ENCODE measurements around the gene RGS7. TPM values are rescaled to one million over a fixed set of nuclear protein-coding genes. Genes with fewer than 3 reads are reported as not detected.
"Not testable (repeated sequence)": the region's sequence is repeated elsewhere in the genome, so short reads cannot be mapped to it uniquely, and the experiment has no call there.

RGS7 gene
- total RNA-seq, 1 experiment from 2014 or later: 1.6 TPM

DNA sequence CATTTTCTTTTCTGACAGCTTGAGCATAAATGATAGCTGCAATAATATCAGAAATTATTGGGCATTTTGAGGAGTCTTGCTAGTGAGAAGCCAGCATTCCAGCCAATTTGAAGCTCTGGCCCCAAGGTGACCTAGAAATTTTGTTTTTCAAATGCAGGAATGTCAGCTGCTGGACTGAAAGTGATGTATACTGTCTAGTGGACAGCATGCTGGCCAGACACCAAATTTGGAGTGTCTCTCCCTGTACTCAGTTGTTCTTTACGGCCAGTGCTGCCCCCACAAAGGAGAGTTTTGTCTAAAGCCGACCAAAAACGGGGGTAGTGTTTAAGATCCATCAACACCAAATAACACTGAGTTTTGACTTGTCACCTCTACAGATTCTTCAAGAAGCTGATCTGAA lies 5.2 kb downstream of the RGS7 start:
- in situ Hi-C loops (cut with HindIII; ENCODE audit: low pct_unique_long_range_greater_than_20kb, low sequenced_read_pairs): no loop called here
- no peak for DNase-seq (ENCODE audit: low read depth, low spot score)

DNA sequence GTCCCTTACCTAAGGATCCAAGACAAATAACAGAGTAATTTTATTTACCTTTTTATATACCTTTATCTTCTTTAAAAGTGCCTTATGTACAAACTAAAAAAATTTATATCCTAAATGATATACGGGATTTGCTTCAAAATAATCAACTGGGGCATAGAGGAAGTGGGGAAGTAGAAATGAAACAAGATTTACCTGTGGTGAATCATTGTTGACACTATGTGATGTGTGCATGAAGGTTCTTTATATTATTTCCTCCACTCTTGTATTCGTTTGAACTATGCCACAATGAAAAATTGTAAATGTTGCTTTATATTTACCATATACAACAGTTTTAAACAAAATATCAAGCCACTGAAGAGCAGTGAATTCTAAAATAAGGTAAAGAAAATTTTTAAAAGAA lies 13.0 kb downstream of the RGS7 start:
- DNase-seq (ENCODE audit: low read depth, low spot score): no peak
- in situ Hi-C loops (cut with HindIII; ENCODE audit: low pct_unique_long_range_greater_than_20kb, low sequenced_read_pairs): no loop called here

DNA sequence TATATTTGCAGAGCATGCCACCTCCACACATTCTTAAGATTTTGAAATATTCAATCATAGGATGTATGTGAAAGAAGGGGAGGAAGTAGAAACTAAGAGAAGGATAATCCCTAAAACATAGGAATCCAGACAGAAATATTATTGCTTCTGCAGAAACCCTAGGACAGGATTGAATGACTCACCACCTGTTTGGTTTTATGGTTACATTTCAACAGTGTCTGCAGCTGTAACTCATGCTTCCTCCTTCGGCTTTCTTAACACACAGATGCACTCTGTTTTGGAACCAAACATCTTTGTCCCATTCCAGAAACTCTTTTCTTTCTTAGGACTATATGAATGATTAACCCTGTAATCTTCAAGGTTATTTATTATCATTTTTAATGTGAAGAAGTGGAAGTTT lies 20.7 kb downstream of the RGS7 start:
- in situ Hi-C loops (cut with HindIII; ENCODE audit: low pct_unique_long_range_greater_than_20kb, low sequenced_read_pairs): no loop called here

DNA sequence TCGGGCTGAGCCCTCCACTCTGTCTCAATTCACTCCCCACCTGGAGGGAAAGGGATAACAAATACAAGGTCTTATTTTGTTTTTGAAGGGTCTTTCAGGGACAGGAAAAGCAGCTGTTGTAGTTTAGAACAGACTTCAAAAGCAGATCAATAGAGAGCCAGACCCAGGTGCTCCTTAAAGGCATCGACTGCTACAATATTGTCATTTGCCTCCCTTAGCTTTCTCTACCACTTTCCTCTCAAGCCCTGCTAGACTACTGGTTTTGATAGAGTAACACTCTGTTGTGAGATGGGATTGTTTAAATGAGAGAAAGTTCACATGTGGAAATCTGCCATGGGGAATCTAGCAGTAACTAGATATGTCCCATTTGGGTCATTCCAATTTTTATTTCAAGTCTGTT lies 24.0 kb downstream of the RGS7 start:
- no peak for DNase-seq (ENCODE audit: low read depth, low spot score)

More for the DNA sequence above, 20.7 kb downstream of the RGS7 start:
- no peak for DNase-seq (ENCODE audit: low read depth, low spot score)

DNA sequence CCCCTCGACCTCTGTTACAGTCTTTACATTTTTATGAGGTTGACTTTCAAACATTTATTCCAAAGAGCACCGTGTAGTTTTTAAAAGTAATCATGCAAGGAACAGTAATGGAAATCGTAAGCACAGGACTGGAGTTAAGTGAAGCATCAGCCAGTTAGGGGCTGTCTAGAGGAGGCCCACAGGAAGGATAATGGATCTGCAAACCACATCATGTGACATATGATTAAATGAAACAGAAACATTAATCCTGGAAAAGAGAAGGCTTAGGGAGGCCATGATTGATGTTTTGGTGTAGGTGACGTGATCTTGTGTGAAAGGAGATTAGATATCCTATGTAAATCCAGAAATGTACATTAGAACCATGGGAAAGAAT lies 25.0 kb downstream of the RGS7 start:
- DNase-seq (ENCODE audit: low read depth, low spot score): no peak
- in situ Hi-C loops (cut with HindIII; ENCODE audit: low pct_unique_long_range_greater_than_20kb, low sequenced_read_pairs): no loop called here

More for the DNA sequence above, 24.0 kb downstream of the RGS7 start:
- in situ Hi-C loops (cut with HindIII; ENCODE audit: low pct_unique_long_range_greater_than_20kb, low sequenced_read_pairs): no loop called here

DNA sequence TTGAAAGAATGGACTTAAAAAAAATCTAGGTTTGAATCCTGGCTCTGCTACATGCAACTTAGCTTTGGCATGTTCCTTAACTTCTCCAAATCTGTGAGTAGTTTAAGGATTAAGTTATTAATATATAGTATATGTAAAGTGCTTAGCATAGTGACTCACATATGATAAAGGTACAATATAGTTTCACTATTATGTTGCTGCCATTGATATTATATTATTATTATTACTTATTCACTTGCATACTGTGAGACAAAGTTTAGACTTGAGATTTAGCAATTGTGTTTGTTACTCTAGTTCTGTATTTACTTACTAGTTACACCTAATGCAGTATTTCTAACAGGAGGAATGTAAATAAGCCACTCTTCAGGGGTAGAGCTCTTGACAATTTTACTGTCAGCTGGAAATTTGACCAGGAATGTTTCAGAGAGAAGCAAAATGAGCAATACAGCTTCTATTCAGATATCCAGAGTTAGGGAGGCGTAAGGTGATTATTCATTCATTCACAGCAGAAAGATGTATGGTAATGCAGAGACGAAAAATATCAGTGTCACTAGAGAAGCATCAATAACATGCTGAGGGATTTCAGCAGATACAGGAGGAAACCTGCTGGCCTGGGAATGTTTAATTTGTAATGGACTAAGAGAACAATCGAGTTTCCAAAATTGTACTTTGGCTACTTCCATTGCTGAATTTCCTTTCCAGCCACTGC lies 25.5 kb downstream of the RGS7 start:
- in situ Hi-C loops (cut with HindIII; ENCODE audit: low pct_unique_long_range_greater_than_20kb, low sequenced_read_pairs): no loop called here

DNA sequence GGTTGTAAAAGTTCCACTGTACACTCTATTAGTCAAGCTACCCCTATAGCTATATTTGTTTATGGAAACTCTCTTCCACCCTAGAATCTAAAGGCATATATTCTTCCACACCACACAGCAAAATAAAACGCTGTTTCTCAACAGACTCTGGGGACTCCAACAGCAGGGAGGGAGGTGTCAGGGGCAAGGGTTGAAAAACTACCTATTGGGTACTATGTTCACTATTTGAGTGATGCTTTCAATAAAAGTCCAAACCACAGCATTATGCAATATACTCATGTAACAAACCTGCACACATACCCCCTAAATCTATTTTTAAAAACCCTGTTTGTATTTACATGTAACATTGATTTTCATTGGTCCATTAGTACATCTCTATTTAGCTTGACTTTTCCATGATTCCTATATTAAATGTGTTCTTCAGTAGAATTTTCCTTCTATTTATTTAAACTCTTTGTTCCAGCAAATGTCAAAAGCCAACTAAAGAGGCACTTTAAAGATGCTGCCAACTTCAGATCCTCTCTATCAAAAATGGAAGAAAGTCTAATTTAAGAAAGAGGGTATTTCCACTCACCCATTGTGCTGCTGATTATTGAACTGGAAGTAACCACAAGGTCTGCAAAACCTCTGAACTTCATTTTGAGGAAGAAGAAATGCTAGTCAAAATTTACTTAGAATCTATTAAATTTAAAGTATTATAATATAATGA lies 26.2 kb downstream of the RGS7 start:
- in situ Hi-C loops (cut with HindIII; ENCODE audit: low pct_unique_long_range_greater_than_20kb, low sequenced_read_pairs): no loop called here

More for the DNA sequence above, 25.5 kb downstream of the RGS7 start:
- no peak for DNase-seq (ENCODE audit: low read depth, low spot score)

DNA sequence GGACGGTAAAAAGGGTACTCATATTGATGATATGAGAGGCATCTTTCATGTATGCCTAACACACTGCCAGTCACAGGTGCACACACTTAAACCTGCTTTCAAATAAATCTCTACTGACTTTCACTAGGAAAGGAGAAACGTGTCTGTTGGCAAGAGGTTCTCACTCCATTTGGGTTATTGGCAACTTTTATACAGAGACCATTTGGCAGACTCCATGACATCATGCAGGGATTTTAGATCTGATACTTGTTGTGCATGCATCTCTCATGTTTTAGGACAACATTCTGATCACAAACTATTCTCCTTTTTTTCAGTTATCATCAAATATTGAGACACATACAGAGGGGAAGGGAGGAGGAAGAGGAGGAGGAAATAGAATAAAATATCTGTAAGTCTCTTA lies 31.5 kb downstream of the RGS7 start:
- DNase-seq (ENCODE audit: low read depth, low spot score): no peak
- in situ Hi-C loops (cut with HindIII; ENCODE audit: low pct_unique_long_range_greater_than_20kb, low sequenced_read_pairs): no loop called here

More for the DNA sequence above, 26.2 kb downstream of the RGS7 start:
- no peak for DNase-seq (ENCODE audit: low read depth, low spot score)

DNA sequence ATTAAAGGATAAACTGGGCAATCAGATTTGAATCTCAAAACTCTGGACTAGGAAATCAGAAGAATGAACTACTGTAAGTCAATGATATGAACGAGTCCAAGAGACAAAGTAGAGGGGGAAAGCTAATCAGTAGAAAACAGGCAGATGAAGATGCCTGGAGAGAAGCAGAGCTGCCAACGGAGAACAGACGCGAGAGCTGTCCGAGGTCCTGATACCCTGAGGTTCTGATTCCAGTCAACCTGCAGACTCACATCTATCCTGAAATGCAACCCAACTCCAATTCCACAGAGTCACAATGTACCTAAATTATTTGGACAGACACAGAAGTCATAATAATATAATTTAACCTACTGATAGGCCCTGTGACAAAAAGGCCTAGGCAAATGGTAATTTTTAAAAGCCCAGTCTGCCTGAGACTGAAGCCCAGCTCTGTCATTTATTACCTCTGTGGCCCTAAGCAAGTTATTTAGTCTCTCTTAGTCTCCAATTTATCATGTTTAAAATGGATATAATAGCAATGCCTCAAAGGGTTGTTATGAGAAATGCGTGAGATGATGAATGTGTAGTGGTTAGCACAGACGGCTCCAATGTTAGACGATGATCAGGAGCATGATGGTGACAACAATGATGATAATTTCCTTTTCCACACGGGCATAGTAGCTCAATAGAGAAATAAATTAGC lies 33.4 kb downstream of the RGS7 start:
- in situ Hi-C loops (cut with HindIII; ENCODE audit: low pct_unique_long_range_greater_than_20kb, low sequenced_read_pairs): no loop called here
- DNase-seq (ENCODE audit: low read depth, low spot score): peak; percentile 11

DNA sequence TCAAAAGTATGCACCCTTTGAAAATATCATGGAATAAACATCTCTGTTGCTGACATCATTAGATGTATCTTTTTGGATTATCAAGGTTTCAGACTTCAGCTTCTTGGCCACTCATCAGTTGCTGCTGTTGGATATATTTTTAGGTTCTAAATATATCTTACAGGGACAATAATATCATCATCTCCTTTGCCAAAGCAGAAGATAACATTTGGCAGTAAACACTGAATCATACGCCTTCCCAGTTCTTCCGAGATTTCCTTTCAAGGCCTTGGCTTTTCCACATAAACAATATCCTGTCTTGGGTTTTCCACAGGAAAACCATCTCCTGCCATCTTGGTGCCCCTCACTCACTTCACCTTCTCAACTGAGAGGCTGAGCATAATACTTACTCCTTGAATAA lies 39.3 kb downstream of the RGS7 start:
- in situ Hi-C loops (cut with HindIII; ENCODE audit: low pct_unique_long_range_greater_than_20kb, low sequenced_read_pairs): no loop called here

DNA sequence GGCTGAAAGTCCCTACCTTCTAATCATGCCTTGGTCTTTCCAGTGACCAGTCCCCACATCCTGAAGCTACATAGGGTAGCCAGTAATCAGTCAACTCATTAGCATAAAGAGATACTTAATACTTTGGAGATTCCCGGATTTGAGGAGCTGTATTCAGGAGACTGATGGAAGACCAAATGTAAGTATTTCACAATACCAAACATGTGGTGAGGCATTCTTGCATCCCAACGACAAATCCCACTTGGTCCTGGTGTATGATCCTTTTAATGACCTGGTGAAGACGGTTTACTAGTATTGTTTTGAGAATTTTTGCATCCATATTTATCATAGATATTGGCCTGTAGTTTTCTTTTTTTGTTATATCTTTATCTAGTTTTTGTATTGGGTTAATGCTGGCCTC lies 40.6 kb downstream of the RGS7 start:
- no peak for DNase-seq (ENCODE audit: low read depth, low spot score)
- in situ Hi-C loops (cut with HindIII; ENCODE audit: low pct_unique_long_range_greater_than_20kb, low sequenced_read_pairs): no loop called here

More for the DNA sequence above, 39.3 kb downstream of the RGS7 start:
- DNase-seq (ENCODE audit: low read depth, low spot score): no peak

DNA sequence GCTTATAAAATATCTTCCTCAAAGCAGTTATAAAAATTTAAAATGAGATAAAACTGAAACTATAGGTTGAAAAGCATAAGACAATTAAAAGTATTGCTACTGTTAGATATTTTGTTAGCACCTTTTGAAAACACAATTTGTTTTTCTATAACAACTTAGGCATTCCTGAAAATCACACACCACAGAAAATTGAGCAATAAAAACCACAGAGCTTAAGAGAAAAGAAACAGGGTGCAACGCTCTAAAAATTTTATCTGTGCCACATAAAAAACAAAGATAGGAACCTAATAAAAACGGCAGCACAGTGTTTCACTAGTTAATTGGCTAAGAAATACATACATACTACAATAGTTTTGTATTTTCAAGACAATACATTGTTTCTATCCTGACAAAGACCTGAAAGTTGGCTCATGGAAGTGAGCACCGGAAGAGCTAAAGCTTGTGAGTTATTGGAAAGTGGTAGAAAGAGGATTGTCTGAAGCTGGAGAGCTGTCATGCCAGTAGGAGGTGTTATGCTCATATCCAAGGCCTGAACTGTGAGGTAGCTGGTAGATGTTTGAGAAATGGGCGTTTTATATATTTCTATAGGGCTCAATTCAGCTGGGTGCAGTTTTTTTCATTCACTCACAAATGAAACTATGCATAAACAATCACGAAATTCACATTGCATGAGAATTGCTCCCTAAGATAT lies 45.8 kb downstream of the RGS7 start:
- in situ Hi-C loops (cut with HindIII; ENCODE audit: low pct_unique_long_range_greater_than_20kb, low sequenced_read_pairs): no loop called here
- peak; percentile 35 for DNase-seq (ENCODE audit: low read depth, low spot score)

DNA sequence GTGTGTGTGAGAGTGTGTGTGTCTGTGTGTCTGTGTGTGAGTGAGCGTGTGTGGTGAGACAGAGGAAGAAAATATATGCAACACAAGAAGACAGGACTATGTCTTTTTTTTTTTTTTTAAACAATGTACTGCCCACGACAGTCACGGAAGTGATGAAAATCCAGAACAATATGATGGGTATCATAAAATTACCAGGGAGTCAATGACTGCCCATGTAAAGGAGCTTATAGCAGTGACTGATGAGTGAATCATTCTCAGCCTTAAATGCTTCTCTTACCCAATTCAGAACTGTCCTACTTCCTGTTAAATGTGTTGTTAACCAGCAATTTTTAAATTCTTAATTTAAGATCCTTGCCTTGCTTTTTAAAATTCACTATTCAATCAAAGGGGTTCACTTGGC lies 46.6 kb downstream of the RGS7 start:
- in situ Hi-C loops (cut with HindIII; ENCODE audit: low pct_unique_long_range_greater_than_20kb, low sequenced_read_pairs): no loop called here
- DNase-seq (ENCODE audit: low read depth, low spot score): no peak

DNA sequence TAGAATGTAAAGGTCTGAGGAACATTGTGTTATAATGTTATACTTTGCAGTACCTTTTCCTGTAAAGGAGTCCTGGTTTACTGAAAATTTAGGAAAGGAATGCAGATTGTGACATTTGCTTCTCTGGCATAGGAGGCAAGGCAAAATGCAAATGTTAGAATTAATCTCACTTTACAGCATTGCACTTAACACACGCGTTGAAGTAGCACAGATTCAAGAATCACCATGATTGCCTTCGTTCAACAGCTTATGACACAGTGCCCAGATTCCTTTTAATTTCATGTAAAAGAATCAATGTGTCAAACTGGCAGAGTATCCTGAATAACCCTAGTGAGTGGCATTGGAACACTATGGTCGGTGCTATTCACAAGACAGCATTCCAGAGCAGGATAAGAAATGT lies 47.4 kb downstream of the RGS7 start:
- in situ Hi-C loops (cut with HindIII; ENCODE audit: low pct_unique_long_range_greater_than_20kb, low sequenced_read_pairs): no loop called here
- no peak for DNase-seq (ENCODE audit: low read depth, low spot score)

DNA sequence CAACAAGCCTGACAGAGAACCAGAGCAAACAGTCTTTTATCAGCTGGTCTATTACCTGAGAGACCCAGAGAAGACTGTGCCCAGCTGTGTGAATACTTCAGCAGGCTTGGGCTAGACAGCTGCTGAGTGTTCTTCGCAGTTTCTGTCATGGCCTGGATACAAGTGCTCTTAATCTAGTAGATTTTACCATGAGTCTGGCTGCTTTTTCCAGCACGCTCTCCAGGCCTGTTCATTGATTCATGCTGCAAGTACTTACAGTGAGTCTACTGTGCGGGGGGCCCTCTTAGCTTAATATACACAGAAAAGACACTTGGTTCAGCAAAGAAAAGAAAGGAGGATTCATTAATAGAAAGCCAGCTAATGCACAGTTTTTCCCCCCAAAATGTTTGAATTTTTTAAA lies 48.5 kb downstream of the RGS7 start:
- in situ Hi-C loops (cut with HindIII; ENCODE audit: low pct_unique_long_range_greater_than_20kb, low sequenced_read_pairs): no loop called here
- DNase-seq (ENCODE audit: low read depth, low spot score): no peak

DNA sequence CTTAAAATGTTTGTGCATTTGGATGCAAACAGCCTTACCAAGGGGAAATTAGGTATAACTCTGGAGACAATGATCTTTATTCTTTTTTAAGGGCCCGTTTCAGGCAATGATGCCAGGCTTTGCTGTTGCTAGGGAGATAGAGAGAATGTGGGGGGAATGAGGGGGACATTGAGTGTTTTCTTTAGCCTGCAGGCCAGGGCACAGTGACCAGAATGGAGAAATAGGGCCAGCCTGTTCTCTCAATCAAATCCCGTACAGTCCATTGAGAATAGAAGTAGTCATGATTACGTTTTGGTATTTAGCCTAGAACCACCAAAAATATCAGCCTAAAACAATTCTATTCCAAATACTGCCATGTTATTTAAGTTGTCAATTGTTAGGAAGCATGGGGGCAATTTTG lies 49.0 kb downstream of the RGS7 start:
- in situ Hi-C loops (cut with HindIII; ENCODE audit: low pct_unique_long_range_greater_than_20kb, low sequenced_read_pairs): no loop called here
- no peak for DNase-seq (ENCODE audit: low read depth, low spot score)

DNA sequence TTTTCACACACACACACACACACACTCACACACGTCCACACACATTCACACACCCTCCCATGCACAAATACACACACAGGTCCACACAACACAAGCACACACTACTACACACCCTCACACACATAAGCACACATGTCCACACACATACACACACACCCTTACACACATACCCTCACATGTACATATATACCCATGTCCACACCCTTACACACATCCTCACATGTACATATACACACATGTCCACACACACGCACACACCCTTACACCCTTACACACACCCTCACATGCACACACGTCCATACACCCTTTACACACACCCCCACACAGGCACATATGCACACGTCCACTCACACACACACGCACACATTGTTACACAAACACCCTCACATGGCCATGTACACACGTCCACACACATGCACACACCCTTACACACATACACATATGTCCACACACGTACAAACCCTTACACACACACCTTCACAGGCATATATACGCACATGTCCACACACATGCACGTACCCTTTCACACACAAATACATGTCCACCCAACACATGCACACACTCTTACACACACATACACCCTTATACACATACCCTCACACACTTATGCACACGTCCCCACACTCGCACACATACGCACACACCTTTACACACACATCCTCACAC lies 50.7 kb downstream of the RGS7 start:
- no peak for DNase-seq (ENCODE audit: low read depth, low spot score)
- in situ Hi-C loops (cut with HindIII; ENCODE audit: low pct_unique_long_range_greater_than_20kb, low sequenced_read_pairs): no loop called here

DNA sequence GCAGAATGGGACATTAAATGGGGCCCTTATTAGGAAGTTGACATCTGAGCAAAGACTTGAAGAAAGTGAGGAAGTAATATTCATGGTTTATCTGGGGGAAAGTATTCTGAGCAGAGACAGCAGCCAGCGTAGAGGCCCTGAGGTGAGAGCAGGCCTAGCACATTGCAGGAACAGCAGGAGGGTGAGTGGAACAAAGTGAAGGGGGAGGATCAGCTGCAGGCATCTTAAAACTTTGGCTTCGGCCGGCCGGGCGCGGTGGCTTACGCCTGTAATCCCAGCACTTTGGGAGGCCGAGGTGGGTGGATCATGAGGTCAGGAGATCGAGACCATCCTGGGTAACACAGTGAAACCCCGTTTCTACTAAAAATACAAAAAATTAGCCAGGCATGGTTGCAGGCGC lies 55.0 kb downstream of the RGS7 start:
- DNase-seq (ENCODE audit: low read depth, low spot score); in situ Hi-C loops (cut with HindIII; ENCODE audit: low pct_unique_long_range_greater_than_20kb, low sequenced_read_pairs): not testable (repeated sequence)
